Measurements from ENCODE around the gene M1AP.

- no peak for TF ChIP-seq CTCF (IDR thresholded peaks at IDR 0.05; ENCODE audit: low read length)
- TF ChIP-seq EZH2 (optimal IDR thresholded peaks at IDR 0.05; ENCODE audit: low read depth, low read length), result no peak
These were observed 94.0 kb downstream of the M1AP start, which contains the start of the genes DOK1 and LOXL3 for GRCh38 chr2:74553892-74554819.

Measured in MM.1S (cell line).